Right lobe of liver (tissue), 4 donors: ENCODE measurements around the gene SRPK2.

ENCODE experiments used
- CTCF ChIP-seq, 4 donors: fragments of 200-600 bp in 3 of 4; fragments of 450-650 bp in 1 of 4; IDR thresholded peaks; one replicate each; pipeline versions ENCODE4 v1.5.1 to v1.8.0; 2016 to 2022; ENCODE audit warnings: antibody characterized with exemption in 4 of 4, mild to moderate bottlenecking in 2 of 4
- POLR2A ChIP-seq: fragments of 450-650 bp; IDR thresholded peaks from one replicate; pipeline ENCODE4 v1.6.1; 2017; ENCODE audit warnings: antibody characterized with exemption, mild to moderate bottlenecking
- donor health status: DM: no; HTN: no; CAD: no.
- donor health status: DM: no; HTN: no; CAD: no.
- donor health status: DM: no; HTN: yes; CAD: no.

GRCh38 chr7:105244594-105244993 lies 144.1 kb downstream of the SRPK2 start:
- TF ChIP-seq POLR2A, result no peak
- no peak for TF ChIP-seq CTCF (IDR thresholded peaks at IDR 0.05)
